Measurements from ENCODE around the gene B4GALNT3. TPM values are rescaled to one million over a fixed set of nuclear protein-coding genes. Genes with fewer than 3 reads are reported as not detected.

The B4GALNT3 gene
- total RNA-seq, 1 experiment from 2014 or later: 23.3 TPM

DNA sequence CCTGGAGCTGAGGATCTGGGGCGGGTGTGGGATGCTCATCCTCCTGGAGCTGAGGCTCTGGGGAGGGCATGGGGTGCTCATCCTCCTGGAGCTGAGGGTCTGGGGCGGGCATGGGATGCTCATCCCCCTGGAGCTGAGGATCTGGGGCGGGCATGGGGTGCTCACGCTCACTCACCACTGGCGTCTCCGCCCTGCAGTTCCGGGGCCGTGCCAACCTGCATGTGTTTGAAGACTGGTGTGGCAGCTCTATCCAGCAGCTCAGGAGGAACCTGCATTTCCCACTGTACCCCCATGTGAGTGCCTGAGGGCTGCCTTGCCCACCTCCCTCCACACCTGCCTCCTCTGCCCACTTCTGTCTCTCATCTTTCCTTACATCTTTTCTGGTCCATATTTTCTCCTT, 84.4 kb downstream of the B4GALNT3 start:
- Mint-ChIP-seq H3K4me1 (peaks cover 16 to 26% of the 10 kb centered on the region in 2 experiments), H3K36me3 (ENCODE audit: insufficient read depth in 1 of 3, low read depth in 3 of 3) (peaks cover 0 to 22% (median 5%) of the 10 kb centered on the region in 3 experiments; a peak in 2 of 7 replicates), H3K4me3 (no peak overlapping the region), H3K27ac (0 out of 7 replicates have a peak overlapping the region, but pooled peaks of 1 of the 3 experiments have one; percentile 4), H3K9me3 (no peaks in the 10 kb centered on the region; a peak in 1 of 5 replicates), H3K27me3 (ENCODE audit: low read depth) (peaks cover 7% of the 10 kb centered on the region)
- H3K27me3 ChIP-seq (ENCODE audit: insufficient read depth, low read length): no peaks in the 10 kb centered on the region
- H3K4me2 ChIP-seq (ENCODE audit: insufficient read depth, insufficient read length, low read length): no peak overlapping the region
- no peak overlapping the region for H3K56ac ChIP-seq (ENCODE audit: insufficient read length, low read depth, low read length)
- H3K23ac ChIP-seq (ENCODE audit: insufficient read length, low read depth, low read length): no peak overlapping the region
- H2AFZ ChIP-seq (ENCODE audit: low read length): no peak overlapping the region
- no peak overlapping the region for H2BK5ac ChIP-seq (ENCODE audit: insufficient read length, low read length)
- no peak overlapping the region for H3K14ac ChIP-seq (ENCODE audit: insufficient read depth, low read length)
- no peaks in the 10 kb centered on the region for H3K79me1 ChIP-seq (ENCODE audit: insufficient read depth, low read depth, low read length, poor library complexity, severe bottlenecking)
- H3K4me1 ChIP-seq (ENCODE audit: insufficient read depth, low read length): no peaks in the 10 kb centered on the region
- H3K27ac ChIP-seq (ENCODE audit: insufficient read length, low read depth, low read length): no peak overlapping the region
- no peak overlapping the region for H2BK120ac ChIP-seq (ENCODE audit: low read depth, low read length, poor library complexity, severe bottlenecking)
- no peak overlapping the region for H4K91ac ChIP-seq (ENCODE audit: insufficient read length, low read depth, low read length)
- no peak overlapping the region for H2BK15ac ChIP-seq (ENCODE audit: low read depth, low read length)
- no peak overlapping the region for H4K5ac ChIP-seq (ENCODE audit: insufficient read length, low read depth, low read length)
- H2AK5ac ChIP-seq (ENCODE audit: insufficient read length, low read length): no peak overlapping the region
- H3K9me3 ChIP-seq (ENCODE audit: control insufficient read depth, low read depth, low read length): no peaks in the 10 kb centered on the region
- H4K8ac ChIP-seq (replicated peaks; ENCODE audit: insufficient read length, low read depth, low read length): no peak overlapping the region
- H2BK12ac ChIP-seq (ENCODE audit: insufficient read length, low read depth, low read length): no peak overlapping the region
- no peaks in the 10 kb centered on the region for H3K79me2 ChIP-seq (ENCODE audit: insufficient read depth, low read length)
- no peaks in the 10 kb centered on the region for H4K20me1 ChIP-seq (ENCODE audit: control insufficient read depth, insufficient read depth, insufficient read length)
- H3K4ac ChIP-seq (ENCODE audit: low read depth, low read length): no peak overlapping the region
- no peak for DNase-seq
- no peak overlapping the region for H3T11ph ChIP-seq (ENCODE audit: low read length)
- no peak overlapping the region for H3K9ac ChIP-seq (ENCODE audit: extremely low read depth, insufficient read length, low read length)
- no peak overlapping the region for H3K18ac ChIP-seq (ENCODE audit: insufficient read length, low read depth, low read length)
- TF ChIP-seq, protein P1, sequence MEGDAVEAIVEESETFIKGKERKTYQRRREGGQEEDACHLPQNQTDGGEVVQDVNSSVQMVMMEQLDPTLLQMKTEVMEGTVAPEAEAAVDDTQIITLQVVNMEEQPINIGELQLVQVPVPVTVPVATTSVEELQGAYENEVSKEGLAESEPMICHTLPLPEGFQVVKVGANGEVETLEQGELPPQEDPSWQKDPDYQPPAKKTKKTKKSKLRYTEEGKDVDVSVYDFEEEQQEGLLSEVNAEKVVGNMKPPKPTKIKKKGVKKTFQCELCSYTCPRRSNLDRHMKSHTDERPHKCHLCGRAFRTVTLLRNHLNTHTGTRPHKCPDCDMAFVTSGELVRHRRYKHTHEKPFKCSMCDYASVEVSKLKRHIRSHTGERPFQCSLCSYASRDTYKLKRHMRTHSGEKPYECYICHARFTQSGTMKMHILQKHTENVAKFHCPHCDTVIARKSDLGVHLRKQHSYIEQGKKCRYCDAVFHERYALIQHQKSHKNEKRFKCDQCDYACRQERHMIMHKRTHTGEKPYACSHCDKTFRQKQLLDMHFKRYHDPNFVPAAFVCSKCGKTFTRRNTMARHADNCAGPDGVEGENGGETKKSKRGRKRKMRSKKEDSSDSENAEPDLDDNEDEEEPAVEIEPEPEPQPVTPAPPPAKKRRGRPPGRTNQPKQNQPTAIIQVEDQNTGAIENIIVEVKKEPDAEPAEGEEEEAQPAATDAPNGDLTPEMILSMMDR (conservative IDR thresholded peaks at IDR 0.05): no peak
- no peak overlapping the region for H2BK20ac ChIP-seq (ENCODE audit: low read depth, low read length, poor library complexity, severe bottlenecking)
- no CpG with 5 or more reads among the region's 8 CpGs for WGBS (ENCODE audit: extremely low coverage, insufficient read length, low lambda C conversion rate)
- peaks cover 5% of the 10 kb centered on the region for H3K23me2 ChIP-seq (ENCODE audit: insufficient read length, low read depth, low read length, poor library complexity, severe bottlenecking)

Measured in H9 (cell line).